ENCODE measurements around the gene MRAP. TPM values are rescaled to one million over a fixed set of nuclear protein-coding genes. Genes with fewer than 3 reads are reported as not detected.
"Not testable (repeated sequence)": the region's sequence is repeated elsewhere in the genome, so short reads cannot be mapped to it uniquely, and the experiment has no call there.

The MRAP gene
- total RNA-seq (2014; rRNA removed; shearing (Covaris generic)) = not detected in 2 replicates

DNA sequence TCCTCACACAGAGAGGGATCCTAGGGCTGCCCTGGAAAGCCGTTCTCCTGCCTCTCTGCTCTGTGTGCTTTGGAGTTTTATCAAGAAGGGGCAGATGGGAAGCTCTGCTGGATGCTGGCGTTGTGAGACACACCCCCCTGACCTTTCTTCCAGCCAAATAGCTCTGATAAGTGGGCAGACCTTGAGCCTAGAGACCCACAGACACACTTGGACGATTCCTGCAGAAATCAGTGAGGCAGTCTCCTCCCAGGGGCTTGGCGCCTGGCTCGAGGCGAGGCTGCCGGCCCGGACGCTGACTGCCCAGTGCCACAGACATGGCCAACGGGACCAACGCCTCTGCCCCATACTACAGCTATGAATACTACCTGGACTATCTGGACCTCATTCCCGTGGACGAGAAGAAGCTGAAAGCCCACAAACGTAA lies at the start of gene MRAP:
Gene MRAP (plus strand): TSS at position 198 of the 424 bp plus-strand sequence. CDS start 117 bp downstream, at position 315.
- no peak within 1 kb of the TSS for H3K4me3 ChIP-seq
- no peaks in the 10 kb centered on the region for H3K9me3 ChIP-seq (replicated peaks)
- no peaks in the 10 kb centered on the region for H3K4me1 ChIP-seq
- no peak within 1 kb of the TSS for H3K27ac ChIP-seq
- no peaks in the 10 kb centered on the region for H3K27me3 ChIP-seq
- peaks cover 8% of the 10 kb centered on the region for H3K36me3 ChIP-seq
- no peak for DNase-seq

DNA sequence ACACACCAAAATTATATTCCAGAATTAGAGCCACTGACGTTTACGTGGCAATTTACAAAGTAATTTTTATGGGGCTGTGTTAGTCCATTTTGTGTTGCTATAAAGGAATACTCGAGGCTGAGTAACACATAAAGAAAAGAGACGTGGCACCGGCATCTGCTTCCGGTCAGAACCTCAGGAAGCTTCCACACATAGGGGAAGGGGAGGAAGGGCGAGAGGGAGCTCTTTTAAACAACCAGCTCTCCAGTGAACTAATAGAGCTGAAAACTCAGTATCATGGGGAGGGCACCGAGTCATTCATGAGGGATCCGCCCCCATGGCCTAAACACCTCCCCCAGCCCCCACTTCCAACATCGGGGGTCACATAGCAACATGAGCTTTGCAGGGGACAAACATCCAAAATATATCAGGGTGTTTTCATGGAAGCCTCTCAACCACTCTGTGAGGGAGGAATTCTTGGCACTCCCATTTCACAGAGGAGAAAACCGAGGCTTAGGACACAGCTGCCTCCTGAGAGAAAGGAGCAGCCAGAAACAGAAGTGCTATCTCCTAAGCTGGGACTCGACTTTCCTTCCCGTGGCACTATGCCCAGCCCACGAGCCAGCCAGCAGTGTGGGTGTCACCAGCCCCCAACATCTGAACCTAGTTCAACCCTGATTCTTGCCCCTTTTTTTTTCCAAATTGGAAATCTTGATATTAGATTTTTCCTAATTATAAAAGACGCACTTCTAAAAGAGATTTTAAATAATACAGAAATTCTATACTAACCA lies 49.0 kb upstream of the MRAP start:
- Histone ChIP-seq H3K4me3 (peak overlapping the region; percentile 39), H3K27me3 (no peaks in the 10 kb centered on the region), H3K4me1 (peaks cover 23% of the 10 kb centered on the region), H3K36me3 (no peaks in the 10 kb centered on the region), H3K9me3 (replicated peaks) (0 out of 2 replicates have a peak, but pooled peaks cover 2% of the 10 kb centered on the region), H3K27ac (peak overlapping the region; percentile 99)
- peak; percentile 73 to 86 for DNase-seq

DNA sequence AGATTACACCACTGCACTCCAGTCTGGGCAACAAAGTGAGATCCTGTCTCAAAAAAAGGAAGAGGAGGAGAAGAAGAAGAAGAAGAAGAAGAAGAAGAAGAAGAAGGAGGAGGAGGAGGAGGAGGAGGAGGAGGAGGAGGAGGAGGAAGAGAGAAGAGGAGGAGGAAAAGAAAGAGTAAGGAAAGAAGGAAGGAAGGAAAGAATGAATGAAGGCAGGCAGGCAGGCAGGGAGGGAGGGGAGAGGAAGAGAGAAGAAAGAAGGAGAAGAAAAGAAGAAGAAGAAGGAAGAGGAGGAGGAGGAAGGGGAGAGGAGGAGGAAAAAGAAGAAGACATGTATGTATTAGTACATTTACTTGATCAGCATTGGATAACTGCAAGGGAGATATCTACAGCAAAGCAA lies 46.5 kb upstream of the MRAP start:
- DNase-seq = no peak
- H3K9me3 ChIP-seq (replicated peaks) = 0 out of 2 replicates have a peak, but pooled peaks cover 2% of the 10 kb centered on the region
- H3K36me3 ChIP-seq = no peaks in the 10 kb centered on the region
- peaks cover 31% of the 10 kb centered on the region for H3K4me1 ChIP-seq
- H3K27me3 ChIP-seq = no peaks in the 10 kb centered on the region
- H3K4me3 ChIP-seq = no peak overlapping the region
- H3K27ac ChIP-seq = no peak overlapping the region

DNA sequence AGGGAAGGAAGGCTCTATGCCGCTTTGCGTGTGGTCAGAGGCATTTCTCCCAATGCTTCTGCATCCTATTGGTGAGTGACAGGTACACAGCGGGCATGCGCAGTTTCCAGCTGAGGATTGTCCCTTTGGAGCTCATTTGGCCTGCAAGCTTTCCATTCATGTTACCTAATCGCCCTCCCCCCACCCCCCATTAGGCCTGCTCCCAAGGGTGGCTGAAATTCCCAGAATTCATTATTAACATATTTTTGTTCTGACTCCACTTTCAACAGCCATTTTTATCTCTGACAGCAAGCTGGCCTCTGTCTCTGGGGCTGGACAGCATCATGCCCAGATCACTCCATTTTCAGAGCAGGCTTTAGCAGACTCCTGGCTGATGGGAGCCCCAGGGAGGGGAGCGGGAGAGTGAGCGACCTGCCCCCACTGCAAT lies 45.4 kb upstream of the MRAP start:
- no peak overlapping the region for H3K27ac ChIP-seq
- 0 out of 2 replicates have a peak, but pooled peaks cover 2% of the 10 kb centered on the region for H3K9me3 ChIP-seq (replicated peaks)
- no peak overlapping the region for H3K4me3 ChIP-seq
- peaks cover 26% of the 10 kb centered on the region for H3K4me1 ChIP-seq
- H3K27me3 ChIP-seq = no peaks in the 10 kb centered on the region
- no peak for DNase-seq
- no peaks in the 10 kb centered on the region for H3K36me3 ChIP-seq

DNA sequence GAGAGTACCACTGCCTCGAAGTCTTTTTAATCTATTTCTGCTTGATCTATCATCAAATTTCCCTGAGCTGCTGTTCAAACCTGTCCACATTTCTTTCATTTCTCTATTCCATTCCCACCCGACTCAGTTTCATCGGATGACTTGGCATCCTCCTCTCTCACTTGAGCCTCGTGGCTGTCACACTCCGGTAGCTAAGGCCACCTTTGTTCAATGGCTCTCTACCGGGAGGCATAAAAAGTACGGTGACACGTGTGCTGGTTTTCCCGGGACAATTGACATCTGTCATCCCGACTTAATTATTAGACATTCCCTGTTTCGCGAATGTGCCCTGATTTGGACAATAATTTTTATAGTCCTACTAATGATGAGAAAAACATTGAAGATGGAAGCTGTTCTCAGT lies 42.4 kb upstream of the MRAP start:
- peaks cover 15% of the 10 kb centered on the region for H3K4me1 ChIP-seq
- 0 out of 2 replicates have a peak overlapping the region, but pooled peaks have one; percentile 2 for H3K27ac ChIP-seq
- no peaks in the 10 kb centered on the region for H3K36me3 ChIP-seq
- H3K9me3 ChIP-seq (replicated peaks) = no peaks in the 10 kb centered on the region
- H3K4me3 ChIP-seq = no peak overlapping the region
- no peak for DNase-seq
- no peaks in the 10 kb centered on the region for H3K27me3 ChIP-seq

DNA sequence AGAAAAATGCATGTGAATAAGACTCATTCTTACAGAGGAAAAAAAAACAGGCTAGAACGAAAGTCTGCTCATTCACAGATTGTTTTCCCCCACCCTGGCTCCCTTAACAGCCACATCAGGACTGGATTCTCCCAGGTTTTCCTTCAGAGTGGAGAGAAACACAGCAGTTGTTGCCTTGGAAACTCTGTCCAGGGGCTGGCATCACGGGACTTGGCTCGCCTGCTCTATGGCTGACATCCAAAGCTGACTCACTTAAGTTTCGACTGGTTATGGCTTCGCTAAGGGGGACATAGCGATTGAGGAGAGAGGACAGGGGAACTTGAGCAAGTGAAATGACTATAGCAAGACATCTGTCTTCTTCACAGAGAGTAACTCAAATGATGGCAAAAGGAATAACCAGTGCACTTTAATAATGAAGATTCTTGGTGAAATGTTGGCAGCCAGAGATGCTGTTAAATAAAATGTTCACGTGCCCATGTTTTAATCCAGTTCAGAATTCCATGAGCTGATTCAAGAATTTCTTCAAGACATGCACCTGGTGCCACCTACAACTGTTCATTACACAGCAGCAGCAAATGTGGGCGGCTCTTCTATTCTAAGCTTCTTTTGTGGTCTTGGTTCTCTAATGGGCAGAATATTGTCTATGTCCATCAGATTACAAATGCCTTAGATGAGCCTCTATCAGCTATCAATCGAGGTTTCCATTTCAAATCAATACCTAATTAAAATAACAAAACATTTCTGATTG lies 41.6 kb upstream of the MRAP start:
- Histone ChIP-seq H3K27ac (0 out of 2 replicates have a peak overlapping the region, but pooled peaks have one; percentile 2), H3K9me3 (replicated peaks) (no peaks in the 10 kb centered on the region), H3K27me3 (no peaks in the 10 kb centered on the region), H3K4me3 (no peak overlapping the region), H3K36me3 (no peaks in the 10 kb centered on the region), H3K4me1 (peaks cover 15% of the 10 kb centered on the region)
- DNase-seq = peak; percentile 82 to 90

DNA sequence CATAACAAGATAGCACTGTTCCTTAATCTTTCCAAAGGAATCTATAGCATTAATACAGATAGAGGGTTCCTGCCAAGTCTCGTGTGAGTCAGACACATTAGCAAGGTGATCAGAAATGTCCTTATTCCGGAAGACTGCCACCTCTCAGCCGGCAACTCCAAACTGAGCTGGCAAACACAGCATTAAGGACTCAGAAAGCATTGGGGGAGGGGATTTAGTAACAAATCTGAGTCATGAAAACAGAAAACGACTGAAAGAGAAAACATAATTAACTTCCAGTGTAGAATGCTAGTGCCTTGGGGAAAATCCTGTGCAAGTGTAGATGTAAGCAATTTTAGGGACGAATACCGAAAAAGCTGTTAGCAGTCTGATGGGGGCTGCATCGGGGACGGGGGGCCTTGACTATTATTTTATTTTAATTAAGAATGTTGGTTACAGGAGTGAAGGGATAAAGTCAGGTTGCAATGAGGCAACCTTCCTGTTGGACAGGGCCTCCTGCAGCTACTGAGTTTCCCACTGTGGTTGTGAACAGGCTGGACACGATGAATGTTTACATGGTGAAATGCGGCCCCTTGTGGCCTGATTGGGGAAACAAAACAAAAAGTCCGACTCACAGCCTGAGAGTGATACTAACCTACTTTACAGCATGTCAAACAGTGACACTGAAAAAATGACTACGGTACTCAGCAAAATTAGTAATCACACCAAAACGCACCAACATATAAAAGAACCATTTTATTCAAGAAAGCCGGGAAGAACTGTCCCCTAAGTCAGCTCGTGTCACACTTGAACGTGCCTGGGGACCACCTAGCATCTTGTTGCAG lies 40.5 kb upstream of the MRAP start:
- Histone ChIP-seq H3K9me3 (replicated peaks) (no peaks in the 10 kb centered on the region), H3K27ac (no peak overlapping the region), H3K4me3 (no peak overlapping the region), H3K27me3 (no peaks in the 10 kb centered on the region), H3K4me1 (peaks cover 15% of the 10 kb centered on the region), H3K36me3 (no peaks in the 10 kb centered on the region)
- peak; percentile 75 to 94 for DNase-seq

DNA sequence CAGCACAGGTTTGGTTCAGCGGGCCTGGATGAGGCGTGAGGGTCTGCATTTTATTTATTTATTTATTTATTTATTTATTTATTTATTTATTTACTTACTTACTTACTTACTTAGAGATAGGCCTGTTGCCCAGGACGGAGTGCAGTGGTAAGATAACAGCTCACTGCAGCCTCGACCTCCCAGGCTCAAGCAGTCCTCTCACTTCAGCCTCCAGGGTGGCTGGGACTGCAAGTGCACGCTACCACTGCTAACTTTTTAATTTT lies 39.9 kb upstream of the MRAP start:
- H3K4me1 ChIP-seq = peaks cover 15% of the 10 kb centered on the region
- not testable (repeated sequence) for H3K27me3 ChIP-seq; H3K36me3 ChIP-seq; DNase-seq; H3K4me3 ChIP-seq; H3K27ac ChIP-seq; H3K9me3 ChIP-seq (replicated peaks)

DNA sequence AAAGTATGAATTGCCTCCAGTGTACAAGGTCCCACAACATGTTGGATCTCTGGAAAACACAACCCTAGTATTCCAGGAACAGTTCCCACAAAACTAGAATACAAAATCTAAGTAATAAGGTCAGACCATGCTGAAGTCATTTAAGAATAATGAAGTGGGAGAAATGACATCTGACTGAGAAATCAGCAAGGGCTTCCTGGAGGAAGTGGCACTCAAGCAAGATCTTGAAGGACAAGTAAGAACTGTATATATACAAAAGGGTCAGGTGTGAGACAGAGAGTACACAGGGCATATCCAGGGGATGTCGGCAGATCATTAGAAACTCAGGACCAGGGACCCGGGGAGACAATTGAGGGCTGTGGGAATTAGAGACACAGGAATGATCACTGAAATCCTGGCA lies 38.5 kb upstream of the MRAP start:
- Histone ChIP-seq H3K27me3 (no peaks in the 10 kb centered on the region), H3K4me1 (peaks cover 15% of the 10 kb centered on the region), H3K4me3 (no peak overlapping the region), H3K27ac (no peak overlapping the region), H3K9me3 (replicated peaks) (no peaks in the 10 kb centered on the region), H3K36me3 (no peaks in the 10 kb centered on the region)
- DNase-seq = no peak

DNA sequence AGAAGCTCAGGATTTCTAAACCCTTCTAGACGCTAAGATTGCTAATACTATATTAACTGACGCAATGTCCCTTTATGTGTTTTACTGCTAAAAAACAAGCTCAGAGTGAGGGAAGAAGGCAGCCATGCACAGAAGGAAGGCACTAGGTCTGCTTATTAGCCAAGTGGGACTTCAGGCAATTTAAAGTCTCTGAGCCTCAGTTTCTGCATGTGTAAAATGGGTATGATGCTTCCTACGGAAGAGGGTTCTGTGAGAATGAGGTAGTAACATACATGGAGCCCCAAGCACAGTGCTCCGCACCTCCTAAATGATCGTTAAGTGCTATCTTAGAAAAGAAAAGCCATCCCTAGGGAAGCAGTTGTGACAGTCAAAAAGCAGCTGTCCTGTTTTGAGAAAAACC lies 36.7 kb upstream of the MRAP start:
- H3K4me3 ChIP-seq = no peak overlapping the region
- no peak for DNase-seq
- H3K36me3 ChIP-seq = peaks cover 4% of the 10 kb centered on the region; the same call in 1 of the 2 replicates
- H3K27me3 ChIP-seq = no peaks in the 10 kb centered on the region
- peaks cover 7% of the 10 kb centered on the region; the same call in 1 of the 2 replicates for H3K4me1 ChIP-seq
- no peaks in the 10 kb centered on the region for H3K9me3 ChIP-seq (replicated peaks)
- H3K27ac ChIP-seq = no peak overlapping the region

DNA sequence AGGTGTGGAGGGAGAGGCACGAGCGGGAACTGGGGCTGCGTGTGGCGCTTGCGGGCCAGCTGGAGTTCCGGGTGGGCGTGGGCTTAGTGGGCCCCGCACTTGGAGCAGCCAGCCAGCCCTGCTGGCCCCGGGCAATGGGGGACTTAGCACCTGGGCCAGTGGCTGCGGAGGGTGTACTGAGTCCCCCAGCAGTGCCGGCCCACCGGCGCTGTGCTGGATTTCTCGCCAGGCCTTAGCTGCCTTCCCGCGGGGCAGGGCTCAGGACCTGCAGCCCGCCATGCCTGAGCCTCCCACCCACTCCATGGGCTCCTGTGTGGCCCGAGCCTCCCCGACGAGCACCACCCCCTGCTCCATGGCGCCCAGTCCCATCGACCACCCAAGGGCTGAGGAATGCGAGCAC lies 33.3 kb upstream of the MRAP start:
- not testable (repeated sequence) for H3K4me3 ChIP-seq; H3K27me3 ChIP-seq; H3K9me3 ChIP-seq (replicated peaks); DNase-seq; H3K4me1 ChIP-seq; H3K27ac ChIP-seq
- peaks cover 27% of the 10 kb centered on the region for H3K36me3 ChIP-seq

DNA sequence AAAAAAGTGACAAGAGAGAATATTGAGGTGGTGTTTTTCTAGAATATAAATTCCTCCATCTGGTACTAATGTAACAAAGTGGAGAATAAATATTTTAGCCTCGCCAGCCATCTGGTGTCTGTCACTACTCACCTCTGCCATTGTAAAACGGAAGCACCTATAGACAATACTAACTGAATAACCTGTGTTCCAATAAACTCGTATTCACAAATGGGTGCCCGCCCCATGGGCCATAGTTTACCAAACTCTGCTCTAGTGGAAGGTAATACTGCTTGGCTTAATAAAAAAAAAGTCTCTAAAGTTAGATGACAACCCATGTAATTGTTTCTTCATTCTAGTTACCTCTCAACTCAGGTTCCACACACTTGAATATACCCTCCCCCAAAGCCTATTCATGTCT lies 27.9 kb upstream of the MRAP start:
- Histone ChIP-seq H3K27me3 (no peaks in the 10 kb centered on the region), H3K4me3 (no peak overlapping the region), H3K4me1 (no peaks in the 10 kb centered on the region), H3K9me3 (replicated peaks) (no peaks in the 10 kb centered on the region), H3K36me3 (peaks cover 52% of the 10 kb centered on the region), H3K27ac (no peak overlapping the region)
- DNase-seq = no peak

DNA sequence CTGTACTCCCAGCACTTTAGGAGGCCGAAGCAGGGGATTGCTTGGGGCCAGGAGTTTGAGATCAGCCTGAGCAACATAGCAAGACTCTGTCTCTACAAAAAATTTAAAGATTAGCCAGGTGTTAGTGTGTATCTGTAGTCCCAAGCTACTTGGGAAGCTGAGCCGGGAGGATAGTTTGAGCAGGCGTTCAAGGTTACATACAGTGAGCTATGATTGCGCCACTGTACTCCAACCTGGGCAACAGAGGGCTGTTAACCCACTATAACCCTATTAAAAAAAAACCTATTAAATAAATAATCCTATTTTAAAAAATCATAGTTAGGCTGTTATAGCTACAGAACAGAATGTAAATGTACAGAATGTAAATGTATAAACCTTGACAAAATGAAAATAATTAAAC lies 22.0 kb upstream of the MRAP start:
- H3K9me3 ChIP-seq (replicated peaks) = no peaks in the 10 kb centered on the region
- H3K27me3 ChIP-seq = no peaks in the 10 kb centered on the region
- H3K4me3 ChIP-seq = no peak overlapping the region
- no peaks in the 10 kb centered on the region for H3K4me1 ChIP-seq
- H3K27ac ChIP-seq = no peak overlapping the region
- no peak for DNase-seq
- H3K36me3 ChIP-seq = peaks cover 16% of the 10 kb centered on the region; the same call in 1 of the 2 replicates

DNA sequence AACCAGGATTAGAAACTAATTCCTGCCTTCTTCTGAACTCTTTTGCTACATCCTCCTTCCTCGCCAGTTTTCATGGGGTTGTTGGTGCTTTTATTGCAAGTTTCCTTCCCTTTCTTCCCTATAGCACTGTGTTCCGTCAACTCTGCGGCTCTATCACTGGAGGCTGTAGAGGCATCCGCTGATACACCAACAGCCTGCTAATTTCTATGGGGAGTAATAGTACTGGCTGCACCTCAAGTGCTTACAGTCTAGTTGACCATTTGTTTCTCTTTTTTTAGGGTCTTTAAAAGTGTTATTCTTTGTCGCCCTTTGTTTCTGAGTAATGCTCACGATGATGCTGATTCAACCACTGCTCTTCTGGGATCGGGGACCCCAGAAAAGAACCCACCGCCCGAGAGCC lies 20.6 kb upstream of the MRAP start:
- no peaks in the 10 kb centered on the region for H3K9me3 ChIP-seq (replicated peaks)
- H3K27ac ChIP-seq = peak overlapping the region; percentile 37; the same call in 1 of the 2 replicates
- no peaks in the 10 kb centered on the region for H3K4me1 ChIP-seq
- H3K4me3 ChIP-seq = peak overlapping the region; percentile 76
- DNase-seq = peak in 1 of 2 experiments; percentile 38
- no peaks in the 10 kb centered on the region for H3K27me3 ChIP-seq
- H3K36me3 ChIP-seq = peaks cover 12% of the 10 kb centered on the region; the same call in 1 of the 2 replicates

Data from SJCRH30 (cell line).